Neuronal stem cell (in vitro differentiated cells): ENCODE measurements around the gene NUDT8.
"Not testable (repeated sequence)": the region's sequence is repeated elsewhere in the genome, so short reads cannot be mapped to it uniquely, and the experiment has no call there.

ENCODE experiments used
- DNase-seq: peaks from one replicate; pipeline ENCODE4 v3.0.0-alpha.2; 2013; ENCODE audit warnings: low spot score
- H2AFZ ChIP-seq: one replicate; pipeline ENCODE4 v1.6.1; 2013; ENCODE audit warnings: mild to moderate bottlenecking, low read length, inconsistent platforms
- H2AK5ac ChIP-seq: 2 replicates; pipeline ENCODE4 v1.6.1; 2013; ENCODE audit warnings: low read depth, mild to moderate bottlenecking, inconsistent platforms, low read length, moderate library complexity, mixed read lengths
- H2BK120ac ChIP-seq: 2 replicates; pipeline ENCODE4 v1.6.1; 2013; ENCODE audit warnings: low read depth, mild to moderate bottlenecking, inconsistent platforms, low read length, moderate library complexity, mixed read lengths
- H2BK12ac ChIP-seq: one replicate; pipeline ENCODE4 v1.6.1; 2013; ENCODE audit warnings: low read length, inconsistent platforms
- H2BK15ac ChIP-seq: 2 replicates; pipeline ENCODE4 v1.6.1; 2013; ENCODE audit warnings: mild to moderate bottlenecking, low read length, inconsistent platforms, mixed read lengths
- H2BK5ac ChIP-seq: one replicate; pipeline ENCODE4 v1.6.1; 2013; ENCODE audit warnings: inconsistent platforms, mild to moderate bottlenecking, low read length, moderate library complexity
- H3K14ac ChIP-seq: one replicate; pipeline ENCODE4 v1.6.1; 2013; ENCODE audit warnings: low read length, inconsistent platforms
- H3K18ac ChIP-seq: 2 replicates; pipeline ENCODE4 v1.6.1; 2013; ENCODE audit warnings: low read length, inconsistent platforms
- H3K23ac ChIP-seq: 2 replicates; pipeline ENCODE4 v1.6.1; 2013; ENCODE audit warnings: low read depth, mild to moderate bottlenecking, mixed read lengths, low read length, inconsistent platforms; ENCODE audit not compliant: poor library complexity
- H3K27ac ChIP-seq: replicated peaks from 3 replicates; pipeline ENCODE4 v1.5.1; 2013; ENCODE audit warnings: low read length, inconsistent platforms
- H3K27me3 ChIP-seq, 3 experiments: 2 replicates each; pipeline ENCODE4 v1.6.1; 2013; ENCODE audit warnings: low read length in 3 of 3, mild to moderate bottlenecking in 2 of 3, inconsistent platforms in 1 of 3, low read depth in 1 of 3, mixed read lengths in 1 of 3, moderate library complexity in 1 of 3; ENCODE audit not compliant: control insufficient read depth in 3 of 3, insufficient read depth in 3 of 3
- H3K36me3 ChIP-seq, 2 donors: replicated peaks in 1 of 2; 2 replicates each; pipeline ENCODE4 v1.6.1; 2013; ENCODE audit warnings: low read length in 2 of 2; ENCODE audit not compliant: control insufficient read depth in 2 of 2, insufficient read depth in 2 of 2
- H3K4ac ChIP-seq: 2 replicates; pipeline ENCODE4 v1.6.1; 2013; ENCODE audit warnings: inconsistent platforms, mild to moderate bottlenecking, low read length, moderate library complexity
- H3K4me1 ChIP-seq, 2 donors: 1 replicate in 1 of 2; 2 replicates in 1 of 2; pipeline ENCODE4 v1.6.1; 2013; ENCODE audit warnings: low read length in 2 of 2, low read depth in 1 of 2; ENCODE audit not compliant: control insufficient read depth in 2 of 2, insufficient read depth in 1 of 2
- H3K4me2 ChIP-seq: one replicate; pipeline ENCODE4 v1.6.1; 2013; ENCODE audit warnings: mild to moderate bottlenecking, low read length, inconsistent platforms; ENCODE audit not compliant: insufficient read depth, poor library complexity, severe bottlenecking
- H3K4me3 ChIP-seq, 2 donors: 2 replicates each; pipeline ENCODE4 v1.5.1; 2013; ENCODE audit warnings: low read length in 2 of 2, mild to moderate bottlenecking in 2 of 2, inconsistent platforms in 1 of 2, moderate library complexity in 1 of 2
- H3K79me1 ChIP-seq: one replicate; pipeline ENCODE4 v1.6.1; 2013; ENCODE audit warnings: low read depth, mild to moderate bottlenecking, inconsistent platforms, low read length, moderate library complexity
- H3K9ac ChIP-seq: one replicate; pipeline ENCODE4 v1.6.1; 2013; ENCODE audit warnings: mild to moderate bottlenecking, low read depth, low read length, inconsistent platforms; ENCODE audit not compliant: poor library complexity
- H3K9me3 ChIP-seq, 2 donors: replicated peaks in 1 of 2; 2 replicates each; pipeline versions ENCODE3 to v1.6.1; 2013; ENCODE audit warnings: low read length in 2 of 2, mild to moderate bottlenecking in 2 of 2, inconsistent platforms in 1 of 2, low read depth in 1 of 2, mixed read lengths in 1 of 2, moderate library complexity in 1 of 2; ENCODE audit not compliant: control insufficient read depth in 2 of 2, insufficient read depth in 1 of 2
- H4K8ac ChIP-seq: one replicate; pipeline ENCODE4 v1.6.1; 2013; ENCODE audit warnings: low read depth, mild to moderate bottlenecking, inconsistent platforms, low read length, moderate library complexity
- H4K91ac ChIP-seq: one replicate; pipeline ENCODE4 v1.6.1; 2013; ENCODE audit warnings: low read length, low read depth, mild to moderate bottlenecking, inconsistent platforms; ENCODE audit not compliant: poor library complexity
- whole genome bisulfite sequencing, 2 donors: extraction: QIAGEN DNeasy Blood & Tissue Kit; methylation state at CpG; one replicate each; pipeline ENCODE4 v1.1.7; 2013; ENCODE audit warnings: missing lambda C conversion rate in 2 of 2, mixed read lengths in 1 of 2; ENCODE audit not compliant: insufficient read length in 2 of 2, insufficient replicate concordance in 1 of 2; ENCODE audit errors: extremely low coverage in 2 of 2; 5-methylcytosine and 5-hydroxymethylcytosine counted together

NUDT8 gene

DNA sequence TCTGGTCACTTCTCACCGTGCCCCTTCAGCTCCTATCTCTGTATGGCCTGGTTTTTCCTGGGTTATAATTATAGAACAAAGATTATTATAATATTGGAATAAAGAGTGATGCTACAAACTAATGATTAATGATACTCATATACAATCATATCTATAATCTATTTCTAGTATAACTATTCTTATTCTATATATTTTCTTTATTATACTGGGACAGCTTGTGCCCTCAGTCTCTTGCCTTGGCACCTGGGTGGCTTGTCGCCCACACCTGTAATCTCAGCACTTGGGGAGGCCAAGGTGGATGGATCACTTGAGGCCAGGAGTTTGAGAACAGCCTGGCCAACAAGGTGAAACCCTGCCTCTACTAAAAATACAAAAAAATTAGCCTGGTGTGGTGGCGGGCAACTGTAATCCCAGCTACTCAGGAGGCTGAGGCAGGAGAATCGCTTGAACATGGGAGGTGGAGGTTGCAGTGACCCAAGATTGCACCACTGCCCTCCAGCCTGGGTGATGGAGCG, 30.0 kb upstream of the NUDT8 start:
- H3K4ac ChIP-seq, H3K4me1 ChIP-seq, H2BK5ac ChIP-seq, H2BK12ac ChIP-seq, H2BK15ac ChIP-seq, H2AK5ac ChIP-seq, H3K9me3 ChIP-seq, H4K8ac ChIP-seq, H3K79me1 ChIP-seq, H3K18ac ChIP-seq, H4K91ac ChIP-seq, H3K23ac ChIP-seq, H3K9ac ChIP-seq, H3K4me3 ChIP-seq, H3K36me3 ChIP-seq, H3K14ac ChIP-seq, H2AFZ ChIP-seq, H3K4me2 ChIP-seq, DNase-seq, H3K27ac ChIP-seq, H2BK120ac ChIP-seq: not testable (repeated sequence)
- H3K27me3 ChIP-seq, result peaks cover 0 to 14% (median 0%) of the 10 kb centered on the region in 3 experiments
- WGBS, 2 donors, result no CpG with 5 or more reads among the region's 5 CpGs

DNA sequence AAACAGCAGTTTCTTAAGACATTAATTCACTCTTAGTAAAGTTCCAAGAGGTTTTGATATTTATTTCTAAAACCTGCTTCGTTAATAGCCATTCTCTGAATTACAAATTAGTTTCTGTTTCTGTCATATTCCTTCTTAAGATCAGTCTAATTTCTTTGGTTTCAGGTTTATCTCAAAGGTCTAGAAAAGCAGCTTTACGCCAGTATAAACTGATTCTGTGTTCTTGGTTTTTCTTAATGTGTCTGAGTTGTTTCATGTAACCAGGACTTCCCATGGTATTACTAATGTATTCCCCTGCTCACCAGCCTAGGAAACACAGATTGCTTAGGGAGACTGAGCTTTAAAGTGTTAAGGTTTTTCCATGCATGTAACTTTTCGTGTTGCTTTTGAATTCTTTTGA, 27.6 kb upstream of the NUDT8 start:
- Histone ChIP-seq H3K27me3 (peaks cover 0 to 5% (median 0%) of the 10 kb centered on the region in 3 experiments), H3K9me3 (peaks cover 3 to 9% of the 10 kb centered on the region in 2 donors), H3K79me1 (no peaks in the 10 kb centered on the region), H3K23ac (no peak overlapping the region), H4K8ac (no peak overlapping the region), H2AFZ (no peak overlapping the region), H3K4me1 (no peaks in the 10 kb centered on the region), H3K4me2 (no peak overlapping the region), H2BK12ac (no peak overlapping the region), H2AK5ac (no peak overlapping the region), H3K4me3 (no peak overlapping the region), H3K14ac (no peak overlapping the region), H3K4ac (no peak overlapping the region), H4K91ac (no peak overlapping the region), H2BK5ac (no peak overlapping the region), H2BK120ac (no peak overlapping the region), H3K36me3 (no peaks in the 10 kb centered on the region), H3K18ac (no peak overlapping the region), H2BK15ac (no peak overlapping the region), H3K9ac (no peak overlapping the region), H3K27ac (no peak overlapping the region)
- WGBS, 2 donors, result no CpG with 5 or more reads among the region's 3 CpGs
- DNase-seq, result no peak

DNA sequence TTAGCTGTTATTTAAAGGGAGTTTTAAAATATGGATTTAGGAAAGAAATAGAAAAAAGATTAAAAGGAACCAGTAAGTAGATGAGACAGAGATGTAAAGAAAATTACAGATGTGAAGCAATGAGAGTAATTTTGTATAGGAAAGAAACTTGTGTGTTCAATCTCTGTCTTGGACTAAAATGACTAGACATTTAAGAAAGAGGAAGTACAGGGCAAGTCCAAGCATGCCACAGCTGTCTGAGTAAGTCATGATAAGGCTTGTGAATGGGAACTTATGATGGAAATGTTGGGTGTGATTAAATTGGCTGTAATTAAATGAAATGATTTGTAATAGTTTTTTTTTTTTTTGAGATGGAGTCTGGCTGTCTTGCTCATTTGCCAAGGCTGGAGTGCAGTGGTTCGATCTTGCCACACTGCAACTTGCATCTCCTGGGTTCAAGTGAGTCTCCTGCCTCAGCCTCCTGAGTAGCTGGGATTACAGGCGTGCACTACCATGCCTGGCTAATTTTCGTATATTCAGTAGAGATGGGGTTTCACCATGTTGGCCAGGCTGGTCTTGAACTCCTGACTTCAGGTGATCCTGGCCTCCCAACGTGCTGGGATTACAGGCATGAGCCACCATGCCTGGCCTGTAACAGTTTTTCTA, 26.7 kb upstream of the NUDT8 start:
- no peak overlapping the region for H3K4me3 ChIP-seq
- H3K14ac ChIP-seq, result no peak overlapping the region
- H2BK12ac ChIP-seq, result no peak overlapping the region
- H4K8ac ChIP-seq, result no peak overlapping the region
- no peak overlapping the region for H3K23ac ChIP-seq
- H2BK15ac ChIP-seq, result no peak overlapping the region
- no peaks in the 10 kb centered on the region for H3K36me3 ChIP-seq
- H3K9ac ChIP-seq, result no peak overlapping the region
- no CpG with 5 or more reads among the region's 4 CpGs for WGBS, 2 donors
- H3K4me2 ChIP-seq, result no peak overlapping the region
- no peak overlapping the region for H3K27ac ChIP-seq
- H3K27me3 ChIP-seq, result no peaks in the 10 kb centered on the region
- no peaks in the 10 kb centered on the region for H3K79me1 ChIP-seq
- DNase-seq, result no peak
- H4K91ac ChIP-seq, result no peak overlapping the region
- H2AK5ac ChIP-seq, result no peak overlapping the region
- H2BK120ac ChIP-seq, result no peak overlapping the region
- no peaks in the 10 kb centered on the region for H3K4me1 ChIP-seq
- H3K9me3 ChIP-seq, result peaks cover 3 to 9% of the 10 kb centered on the region in 2 donors
- no peak overlapping the region for H2AFZ ChIP-seq
- no peak overlapping the region for H2BK5ac ChIP-seq
- H3K18ac ChIP-seq, result no peak overlapping the region
- H3K4ac ChIP-seq, result no peak overlapping the region

DNA sequence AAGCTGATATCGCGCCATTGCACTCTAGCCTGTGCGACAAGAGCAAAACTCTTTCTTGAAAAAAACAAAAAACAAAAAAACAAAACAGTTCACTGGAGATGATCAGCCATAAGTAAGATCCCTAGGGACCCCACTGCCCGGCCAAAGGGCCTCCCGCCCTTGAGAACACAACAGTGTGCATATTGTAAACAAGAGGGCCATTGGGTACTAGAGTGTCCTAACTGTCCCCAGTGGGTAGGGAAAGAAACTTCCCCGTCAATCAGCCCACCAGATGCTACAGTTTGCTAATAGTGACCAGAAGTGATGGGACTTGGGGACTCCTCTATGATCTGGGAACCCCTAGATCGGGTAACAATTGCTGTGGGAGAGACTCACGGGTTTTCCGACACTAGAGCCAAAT, 24.5 kb upstream of the NUDT8 start:
- Histone ChIP-seq H3K36me3 (peaks cover 0 to 3% of the 10 kb centered on the region in 2 donors), H3K23ac (no peak overlapping the region), H3K9ac (no peak overlapping the region), H2BK5ac (no peak overlapping the region), H3K27ac (no peak overlapping the region), H4K8ac (no peak overlapping the region), H4K91ac (no peak overlapping the region), H2AK5ac (no peak overlapping the region), H2AFZ (no peak overlapping the region), H3K4ac (no peak overlapping the region), H3K79me1 (peaks cover 4% of the 10 kb centered on the region), H2BK12ac (no peak overlapping the region), H3K14ac (no peak overlapping the region), H3K4me3 (no peak overlapping the region), H3K4me1 (peaks cover 0 to 11% of the 10 kb centered on the region in 2 donors), H2BK15ac (no peak overlapping the region), H3K27me3 (peaks cover 0 to 3% (median 0%) of the 10 kb centered on the region in 3 experiments), H3K9me3 (peaks cover 8 to 9% of the 10 kb centered on the region in 2 donors), H3K4me2 (no peak overlapping the region), H2BK120ac (no peak overlapping the region), H3K18ac (no peak overlapping the region)
- no peak for DNase-seq
- WGBS, 2 donors, result no CpG with 5 or more reads among the region's 9 CpGs
